Measurements from ENCODE around the gene C2CD4A.
A peak's percentile ranks its signal among the peaks of the same experiment; 100 is the strongest.
"Not testable (repeated sequence)": the region's sequence is repeated elsewhere in the genome, so short reads cannot be mapped to it uniquely, and the experiment has no call there.

The C2CD4A gene, protein sequence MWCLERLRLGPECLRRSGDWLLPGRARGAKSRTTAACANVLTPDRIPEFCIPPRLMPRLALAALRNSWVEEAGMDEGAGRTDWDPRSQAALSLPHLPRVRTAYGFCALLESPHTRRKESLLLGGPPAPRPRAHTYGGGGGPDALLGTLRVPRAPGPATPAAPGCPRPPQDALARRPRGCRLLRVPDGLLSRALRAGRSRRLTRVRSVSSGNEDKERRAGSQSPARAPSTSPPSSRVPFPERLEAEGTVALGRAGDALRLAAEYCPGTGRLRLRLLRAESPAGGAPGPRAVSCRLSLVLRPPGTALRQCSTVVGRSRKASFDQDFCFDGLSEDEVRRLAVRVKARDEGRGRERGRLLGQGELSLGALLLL

DNA sequence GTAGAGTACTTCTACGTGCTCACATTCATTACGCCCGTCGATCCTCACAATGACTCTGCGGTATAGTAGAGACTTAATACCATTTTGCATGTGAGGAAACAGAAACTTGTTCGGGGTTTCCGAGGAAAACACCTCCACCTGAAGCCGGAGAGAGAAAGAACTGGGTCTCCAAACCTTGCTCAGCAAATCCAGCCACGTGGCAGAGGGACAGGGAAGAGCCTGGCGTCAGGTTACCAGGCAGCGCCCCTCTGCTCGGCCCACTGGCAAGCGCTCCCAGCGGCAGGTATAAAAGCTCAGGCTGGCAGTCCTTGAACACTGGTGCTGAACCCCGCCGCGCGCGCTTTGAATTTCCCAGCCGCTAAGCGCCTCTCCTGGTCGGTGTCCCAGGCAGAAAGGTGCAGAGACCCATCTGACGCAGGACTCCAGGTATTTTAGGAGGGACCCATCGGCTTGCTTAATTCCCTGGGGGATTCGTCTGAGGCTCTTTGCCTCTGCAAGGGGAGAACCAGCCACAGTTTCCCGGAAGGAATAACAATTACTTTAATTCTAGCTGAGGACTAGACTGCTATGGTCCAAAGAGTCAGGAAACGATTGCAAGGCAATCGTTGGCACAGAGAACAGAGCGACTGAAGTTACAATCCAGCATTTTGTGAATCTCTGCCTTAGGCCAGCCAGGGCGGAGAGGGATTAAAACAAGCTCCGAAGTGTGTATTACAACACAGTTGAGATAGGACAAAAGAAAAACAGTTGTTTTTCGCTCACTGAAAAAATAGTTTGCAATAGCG is at the start of gene C2CD4A:
TSS of gene C2CD4A (plus strand) at position 315 of the 785 bp plus-strand sequence. CDS start 637 bp downstream, outside the sequence.
- peak; percentile 52 for DNase-seq

DNA sequence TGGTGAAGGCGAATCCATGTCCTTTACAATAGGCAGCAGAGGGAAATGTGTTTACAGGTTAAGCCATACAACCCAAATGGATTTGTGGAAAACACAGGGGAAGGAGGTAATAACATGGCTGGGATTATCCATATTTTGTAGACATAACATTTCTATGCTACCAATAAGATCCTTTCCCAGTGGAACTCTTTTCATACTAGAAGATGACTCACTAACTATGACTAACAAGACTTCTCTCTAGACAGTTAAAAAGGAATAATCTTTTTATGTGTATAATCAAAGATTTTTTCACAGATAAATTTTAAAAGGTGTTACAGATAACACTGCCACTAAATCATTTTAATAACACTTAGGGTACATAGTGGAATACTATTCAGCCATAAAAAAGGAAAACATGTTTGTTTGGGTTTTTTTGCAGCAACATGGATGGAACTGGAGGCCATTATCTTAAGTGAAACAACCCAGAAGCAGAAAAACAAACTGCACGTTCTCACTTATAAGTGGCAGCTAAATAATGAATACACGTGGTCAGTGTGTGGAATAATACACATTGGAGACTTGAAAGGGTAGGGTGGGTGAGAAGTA is 46.1 kb upstream of the C2CD4A start:
- DNase-seq = no peak

DNA sequence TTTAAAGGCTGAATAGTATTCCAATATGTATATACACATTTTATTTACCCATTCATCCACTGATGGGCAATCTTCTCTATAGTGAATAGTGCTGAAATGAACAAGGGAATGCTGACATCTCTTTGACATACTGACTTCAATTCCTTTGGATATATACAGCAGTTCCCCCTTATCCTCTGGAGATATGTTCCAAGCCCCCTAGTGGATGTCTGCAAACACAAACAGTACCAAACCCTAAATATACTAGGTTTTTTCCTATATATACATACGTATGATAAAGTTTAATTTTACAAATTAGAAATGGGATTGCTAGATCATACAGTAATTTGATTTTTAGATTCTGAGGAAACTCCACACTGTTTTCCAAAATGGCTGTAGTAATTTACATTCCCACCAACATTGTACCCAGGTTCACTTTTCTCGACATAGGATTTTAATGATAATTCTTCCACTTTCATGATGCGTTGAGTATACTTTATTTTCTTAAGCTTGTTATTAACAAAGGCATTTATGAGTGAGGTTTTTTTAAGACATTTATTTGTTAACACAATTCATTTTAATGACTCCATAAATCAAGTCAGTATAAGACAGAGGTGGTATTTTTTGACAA is 44.7 kb upstream of the C2CD4A start:
- no peak for DNase-seq

DNA sequence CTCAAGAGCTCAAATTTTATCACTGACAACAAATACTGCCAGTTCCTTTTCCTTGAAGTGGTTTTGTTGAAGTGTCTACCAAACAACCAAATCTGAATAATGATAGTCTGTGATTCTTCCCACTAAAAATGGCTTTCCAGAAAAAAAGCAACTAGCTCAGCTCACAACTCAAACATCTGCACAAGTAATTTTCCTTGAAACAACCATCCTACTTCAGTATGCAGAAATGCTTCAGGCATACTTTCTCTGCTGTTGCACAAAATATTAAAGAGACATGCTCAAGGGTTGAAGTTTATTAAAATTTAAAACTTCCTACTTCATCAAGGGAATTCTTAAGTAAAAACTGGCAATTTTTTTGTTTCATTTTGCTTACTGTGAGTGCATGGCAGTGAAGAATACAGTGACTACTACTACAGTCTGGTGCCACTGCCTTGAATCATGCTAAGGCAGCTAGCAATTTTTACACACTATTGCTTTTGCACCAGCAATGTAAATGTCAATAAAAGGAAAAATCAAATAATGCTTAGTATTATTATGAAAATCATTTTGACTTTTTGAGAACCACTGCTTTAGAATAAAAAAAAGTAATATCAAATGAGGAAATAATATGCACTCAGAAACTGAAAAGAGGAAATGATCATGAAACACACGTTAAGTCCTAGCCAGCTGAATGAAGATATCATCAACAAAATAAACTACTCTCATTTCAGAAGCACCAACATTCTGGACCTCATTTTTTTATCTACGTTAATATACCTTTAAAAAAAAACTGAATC is 40.1 kb upstream of the C2CD4A start:
- no peak for DNase-seq

DNA sequence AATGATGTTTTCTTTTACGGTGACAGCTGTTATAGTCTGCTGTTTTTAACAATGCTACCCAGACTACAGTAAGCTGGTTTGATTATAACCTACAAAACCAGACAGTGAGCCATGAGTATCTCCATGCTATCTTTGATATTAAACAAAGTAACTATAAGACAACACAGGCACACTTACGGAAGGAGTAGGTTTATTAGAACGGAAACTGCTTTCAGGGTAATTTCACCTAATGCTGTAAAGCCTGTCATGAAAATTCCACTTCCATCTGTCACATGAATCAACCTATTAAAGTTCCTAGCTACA is 39.6 kb upstream of the C2CD4A start:
- DNase-seq = no peak

DNA sequence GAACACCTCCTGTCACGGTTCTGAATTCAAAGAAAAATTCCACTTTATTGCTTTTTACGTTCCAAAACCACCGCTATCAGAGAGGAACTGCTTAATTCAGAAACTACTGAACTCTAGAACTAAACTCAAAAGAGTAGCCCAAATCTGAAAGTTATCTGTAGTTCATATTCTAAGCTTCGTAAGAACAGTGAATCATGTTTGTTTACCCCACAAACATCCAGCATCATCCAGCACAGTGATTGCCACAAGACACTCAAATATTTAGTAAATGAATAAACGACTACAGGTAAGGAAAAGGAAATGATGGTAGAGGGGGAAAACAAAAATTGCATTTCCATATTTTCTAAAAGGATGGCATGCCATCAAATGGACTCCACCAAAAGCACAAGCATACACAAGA is 38.9 kb upstream of the C2CD4A start:
- DNase-seq = no peak

DNA sequence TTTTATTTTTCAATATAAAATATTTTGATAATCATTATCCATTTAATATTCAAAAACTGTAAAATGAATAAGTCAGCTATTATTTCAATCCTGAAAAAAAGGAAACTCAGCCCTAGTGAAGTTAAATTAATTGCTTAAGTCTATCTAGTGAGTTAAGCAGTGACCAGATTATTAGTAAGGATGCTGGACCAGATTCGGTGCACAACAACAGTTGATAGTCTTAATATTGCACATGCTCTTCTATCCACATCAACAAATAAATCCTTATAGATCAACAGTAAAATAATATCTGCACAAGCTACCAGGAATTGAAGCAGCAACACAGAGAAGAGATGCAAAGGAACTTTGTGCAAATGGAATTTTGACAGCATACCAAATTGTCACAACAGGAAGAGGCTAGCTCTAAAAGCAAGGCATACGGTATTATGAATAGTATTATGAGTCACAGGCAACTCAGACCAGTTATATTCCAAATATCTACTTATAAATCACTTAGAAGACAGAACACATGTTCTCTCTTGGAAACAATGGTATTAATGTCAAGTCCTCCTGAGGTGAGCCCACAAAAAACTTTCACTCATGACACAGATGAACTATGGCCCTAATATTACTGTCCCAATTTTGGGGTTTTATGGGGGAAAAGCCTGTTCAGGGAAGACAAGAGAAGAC is 31.4 kb upstream of the C2CD4A start:
- no peak for DNase-seq

DNA sequence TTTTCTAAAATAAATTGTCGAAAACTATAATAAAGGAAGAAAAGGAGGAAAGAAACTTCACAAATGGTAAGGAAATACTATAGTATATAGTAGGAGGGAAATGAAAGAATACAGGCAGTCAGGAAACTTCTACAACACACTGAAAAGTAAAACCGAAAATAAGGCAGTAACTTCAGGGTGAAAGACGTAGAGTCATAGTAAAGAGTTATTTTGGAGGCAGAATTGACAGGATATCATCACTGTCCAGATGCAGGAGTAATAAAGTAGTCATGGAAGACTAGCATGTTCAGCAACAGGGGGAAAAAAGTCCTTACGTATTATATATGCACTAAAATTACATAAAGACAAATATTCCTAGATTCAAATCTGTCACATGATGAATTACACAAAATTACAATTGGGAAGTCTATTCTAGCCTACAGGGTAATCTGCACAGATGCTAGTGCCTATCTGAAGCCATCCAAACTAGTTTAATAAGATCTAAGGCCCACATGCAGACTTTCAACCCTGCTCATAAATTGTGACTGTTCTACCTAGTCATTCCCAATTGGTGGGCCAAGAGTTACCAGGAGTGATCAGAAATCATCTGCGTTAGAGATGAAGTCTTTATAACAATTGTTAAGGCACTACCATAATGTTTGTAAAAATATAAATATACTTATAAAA is 20.6 kb upstream of the C2CD4A start:
- no peak for DNase-seq

DNA sequence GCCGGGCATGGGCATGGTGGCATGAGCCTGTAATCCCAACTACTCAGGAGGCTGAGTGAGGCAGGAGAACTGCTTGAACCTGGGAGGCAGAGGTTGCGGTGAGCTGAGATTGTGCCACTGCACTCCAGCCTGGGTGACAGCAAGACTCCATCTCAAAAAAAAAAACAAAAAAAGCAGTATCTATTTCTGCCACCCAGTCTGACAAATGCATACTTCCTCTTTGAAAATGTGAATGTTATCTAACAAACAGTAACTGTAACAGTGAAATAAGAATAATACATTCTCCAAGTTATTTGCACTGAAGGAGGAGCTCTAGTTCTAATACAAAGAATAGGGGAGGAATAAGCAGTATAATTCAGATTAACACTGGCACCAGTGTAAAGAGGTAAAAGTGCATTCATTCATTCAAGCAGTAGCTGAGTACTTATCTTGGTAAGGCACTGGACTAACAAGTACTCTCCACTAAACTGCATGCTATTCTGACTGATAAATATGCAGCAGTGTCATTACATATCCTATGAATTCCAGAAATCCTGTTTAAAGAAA is 19.4 kb upstream of the C2CD4A start:
- DNase-seq = no peak

DNA sequence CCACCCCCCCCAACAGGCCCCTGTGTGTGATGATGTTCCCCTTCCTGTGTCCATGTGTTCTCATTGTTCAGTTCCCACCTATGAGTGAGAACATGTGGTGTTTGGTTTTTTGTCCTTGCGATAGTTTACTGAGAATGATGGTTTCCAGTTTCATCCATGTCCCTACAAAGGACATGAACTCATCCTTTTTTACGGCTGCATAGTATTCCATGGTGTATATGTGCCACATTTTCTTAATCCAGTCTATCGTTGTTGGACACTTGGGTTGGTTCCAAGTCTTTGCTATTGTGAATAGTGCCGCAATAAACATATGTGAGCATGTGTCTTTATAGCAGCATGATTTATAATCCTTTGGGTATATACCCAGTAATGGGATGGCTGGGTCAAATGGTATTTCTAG is 18.5 kb upstream of the C2CD4A start:
- not testable (repeated sequence) for DNase-seq

DNA sequence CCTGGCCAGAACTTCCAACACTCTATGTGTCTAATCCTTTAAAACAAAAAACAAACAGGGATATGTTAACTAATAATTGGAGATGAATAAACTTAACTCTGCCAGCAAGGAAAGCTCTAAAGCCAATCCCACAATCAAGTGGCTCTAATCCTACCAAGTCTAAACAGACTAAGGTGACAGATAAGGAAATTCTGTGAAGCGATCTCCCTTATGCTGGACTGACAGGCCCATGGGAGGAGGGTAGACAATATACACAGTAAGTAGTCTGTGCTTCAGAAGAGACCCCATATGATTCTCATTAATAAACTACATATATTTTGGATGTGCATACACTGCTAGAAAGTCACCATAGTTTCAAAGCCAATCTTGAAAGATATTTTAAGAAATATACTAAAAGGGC is 16.7 kb upstream of the C2CD4A start:
- no peak for DNase-seq

DNA sequence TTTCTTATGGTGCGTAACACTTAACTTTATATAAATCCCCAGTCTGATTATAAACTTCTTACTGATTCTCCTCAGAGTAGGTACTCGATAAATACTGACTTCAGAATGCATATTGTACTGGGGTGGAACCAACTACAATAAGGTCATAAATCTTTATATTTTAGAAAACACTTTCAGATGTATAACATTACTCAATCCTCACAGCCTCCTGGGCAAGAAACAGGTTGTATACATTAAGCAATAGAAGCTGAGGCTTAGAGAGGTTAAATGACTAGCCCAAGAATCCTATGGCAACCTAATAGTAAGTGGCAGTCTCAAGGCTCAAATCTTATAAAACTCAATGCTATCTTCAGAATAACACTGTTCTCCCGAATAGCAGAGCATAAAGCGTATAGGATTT is 15.6 kb upstream of the C2CD4A start:
- no peak for DNase-seq

DNA sequence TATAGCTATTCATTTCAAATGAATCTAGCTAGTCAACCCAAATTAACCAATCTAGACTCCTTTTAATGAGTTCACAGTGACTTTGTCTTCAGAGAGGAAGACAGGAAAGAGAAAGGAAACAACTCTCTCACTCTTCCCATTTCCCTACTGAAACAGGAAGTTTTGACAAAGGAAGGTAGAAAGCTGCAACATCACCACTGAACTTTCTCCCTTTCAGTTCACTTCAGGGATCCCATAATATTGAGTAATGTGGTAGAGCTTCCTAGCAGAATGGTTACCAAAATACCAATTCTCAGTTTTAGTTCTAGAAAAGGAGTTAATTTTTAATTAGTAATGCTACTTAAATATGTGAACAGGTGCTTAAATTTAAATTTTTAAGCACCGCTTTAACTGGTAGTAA is 14.1 kb upstream of the C2CD4A start:
- DNase-seq = no peak

DNA sequence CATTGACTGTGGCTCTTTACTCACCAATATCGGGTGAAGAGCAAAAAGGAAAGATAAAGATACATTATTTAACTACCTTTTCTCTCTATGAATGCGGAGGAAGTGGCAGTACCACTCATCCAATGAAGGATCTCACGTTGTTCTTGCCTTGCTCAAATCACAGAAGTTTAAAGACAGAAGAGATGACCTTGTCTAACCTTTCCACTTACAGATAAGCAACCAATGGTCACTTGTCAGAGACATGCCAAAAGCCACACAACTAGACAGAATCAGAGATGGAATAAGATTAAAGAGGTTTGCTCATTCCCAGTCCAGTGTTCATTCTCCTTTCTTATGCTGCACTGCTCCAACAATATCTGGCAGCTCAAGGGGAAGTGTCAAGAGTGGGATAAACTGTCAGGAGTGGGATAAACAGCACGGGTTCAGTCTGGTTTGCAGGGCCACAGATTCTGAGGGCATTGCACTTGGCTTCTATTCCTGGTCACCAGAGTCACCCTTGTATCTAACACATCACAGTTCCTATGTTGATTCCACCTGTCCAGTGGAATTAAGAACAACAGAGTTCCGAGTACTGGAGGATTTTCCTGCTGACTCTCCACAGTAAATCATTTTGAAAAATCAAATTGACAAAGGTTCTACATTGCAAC is 13.2 kb upstream of the C2CD4A start:
- no peak for DNase-seq

DNA sequence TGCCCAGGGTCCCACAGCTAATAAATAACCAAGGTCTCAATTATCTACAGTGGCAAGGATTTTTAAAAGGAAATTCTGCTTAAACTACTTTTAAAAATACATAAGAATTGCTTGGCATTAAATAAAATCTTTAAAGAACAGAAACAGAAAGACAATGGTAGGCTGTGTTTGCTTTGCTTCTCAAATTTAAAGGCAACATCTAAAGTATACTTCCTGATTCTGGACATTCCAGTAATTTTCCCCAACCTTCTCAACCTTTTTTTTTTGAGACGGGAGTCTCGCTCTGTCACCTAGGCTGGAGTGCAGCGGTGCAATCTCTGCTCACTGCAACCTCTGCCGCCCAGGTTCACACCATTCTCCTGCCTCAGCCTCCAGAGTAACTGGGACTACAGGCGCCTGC is 11.8 kb upstream of the C2CD4A start:
- DNase-seq = no peak

DNA sequence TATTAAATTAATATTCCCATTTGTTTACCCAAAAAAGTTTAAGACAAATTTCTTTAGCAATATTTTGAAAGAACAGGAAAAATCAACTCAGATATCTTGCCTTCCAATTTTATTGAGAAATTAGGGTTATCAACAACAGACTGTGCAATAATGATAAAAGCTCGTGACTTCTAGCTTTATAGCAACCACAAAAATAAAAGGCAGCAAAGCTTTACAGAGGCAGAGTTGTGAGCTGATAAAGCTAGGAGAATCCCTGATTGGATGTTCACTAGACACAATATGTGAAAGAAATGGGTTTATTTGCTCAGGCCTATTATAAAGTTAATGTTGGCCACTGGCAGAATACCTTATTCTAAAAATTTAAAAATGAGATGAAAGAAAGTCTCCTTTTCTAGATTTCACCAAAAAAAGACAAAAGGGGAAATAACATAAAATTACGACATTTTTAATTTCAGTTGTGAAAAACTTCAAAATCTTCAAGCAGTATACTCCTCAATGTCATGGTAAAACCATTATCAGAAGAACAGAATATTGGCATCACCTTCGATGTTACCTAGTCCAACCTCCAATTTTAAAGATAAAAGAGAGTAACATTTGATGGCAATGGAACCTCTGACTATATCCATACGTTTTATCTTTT is 9.3 kb upstream of the C2CD4A start:
- DNase-seq = no peak

DNA sequence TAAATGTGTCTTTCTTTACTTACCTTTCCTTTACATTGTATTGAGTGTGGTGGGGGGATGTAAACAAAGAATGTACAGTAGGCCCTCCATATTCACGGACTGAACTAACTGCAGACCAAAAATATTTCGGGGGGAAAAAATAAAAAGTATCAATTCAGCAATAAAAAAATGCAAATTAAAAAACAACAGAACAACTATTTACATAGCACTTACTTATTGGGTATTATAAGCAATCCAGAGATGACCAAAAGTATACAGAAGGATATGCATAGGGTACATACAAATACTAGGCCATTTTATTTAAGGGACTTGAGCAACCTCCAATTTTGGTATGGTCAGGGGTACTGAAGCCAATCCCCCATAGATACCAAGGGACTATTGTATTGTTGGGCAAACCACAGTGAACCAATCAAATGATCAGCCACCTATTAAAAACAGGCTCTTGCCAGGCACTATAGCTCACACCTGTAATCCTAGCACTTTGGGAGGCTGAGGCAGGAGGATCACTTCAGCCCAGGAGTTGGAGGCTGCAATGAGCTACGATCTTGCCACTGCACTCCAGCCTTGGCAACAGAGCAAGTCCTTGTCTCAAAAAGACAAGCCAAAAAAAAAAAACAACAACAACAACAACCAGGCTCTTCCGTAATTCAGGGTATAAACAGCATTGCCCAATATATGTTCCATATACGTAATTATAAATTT is 8.3 kb upstream of the C2CD4A start:
- no peak for DNase-seq

DNA sequence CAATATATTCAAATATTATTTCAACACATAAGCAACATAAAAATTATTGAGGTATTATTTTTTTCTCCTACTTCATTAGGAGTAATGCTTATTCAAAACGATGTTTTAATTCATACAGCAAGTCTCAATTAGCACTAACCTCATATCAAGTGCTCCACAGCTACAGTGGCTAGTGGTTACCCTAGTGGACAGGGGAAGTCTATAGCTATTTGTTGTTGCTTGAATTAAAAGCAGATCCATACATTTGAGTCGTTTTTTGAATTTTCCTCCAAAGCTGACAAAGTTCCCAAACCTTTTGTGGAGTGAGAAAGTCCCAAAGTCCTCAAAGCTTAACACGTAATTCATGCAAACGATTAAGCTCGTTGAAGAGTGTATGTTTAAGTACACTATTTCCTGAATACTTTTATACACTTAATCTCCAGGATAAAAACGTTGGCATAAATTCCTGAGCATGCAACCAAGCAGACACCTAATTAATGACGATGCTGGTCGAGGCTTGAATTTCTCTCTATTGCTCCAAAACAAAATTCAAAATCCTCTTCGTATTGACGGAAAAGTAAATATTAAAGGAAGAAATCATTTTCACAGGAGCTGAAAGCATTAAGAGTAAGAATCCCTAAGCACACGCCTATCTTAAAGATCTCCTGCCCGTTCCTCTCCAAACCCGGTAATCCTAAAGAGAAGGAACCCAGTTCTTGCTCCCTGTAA is 7.5 kb upstream of the C2CD4A start:
- DNase-seq = peak; percentile 7

DNA sequence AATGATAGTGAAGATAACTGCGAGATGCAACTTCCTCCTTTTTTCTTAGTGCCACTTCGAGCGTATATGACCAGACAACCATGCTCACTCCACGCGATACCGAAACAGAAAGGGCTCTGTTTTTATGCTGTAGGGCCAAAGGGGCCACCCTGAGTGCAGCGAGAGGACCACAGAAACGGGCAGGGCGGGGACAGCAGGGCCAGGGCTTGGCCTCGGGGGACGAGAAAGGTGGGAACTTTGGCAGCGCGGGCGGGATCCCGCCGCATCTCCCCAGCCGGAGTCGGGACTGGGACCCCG is 7.0 kb upstream of the C2CD4A start:
- no peak for DNase-seq

All from DMS79 treated with DMSO at 0.1 percent for 48 hours (cell line).